MM.1S (cell line): Measurements from ENCODE around the gene AFAP1.

Experiments
- DNase-seq: peaks from one replicate; pipeline ENCODE4 v3.0.0-alpha.2; 2015
- H2AFZ ChIP-seq: fragments of 300-600 bp; sonication (generic); 2 replicates; pipeline ENCODE4 v1.6.0; 2016; ENCODE audit warnings: antibody characterized with exemption, low read length
- H3F3A ChIP-seq: fragments of 300-600 bp; sonication (generic); 2 replicates; pipeline ENCODE4 v1.6.1; 2016; ENCODE audit warnings: mild to moderate bottlenecking, antibody characterized with exemption, low read length, moderate library complexity, mixed read lengths; ENCODE audit not compliant: insufficient read depth
- H3K27ac ChIP-seq: fragments of 300-600 bp; sonication (generic); 2 replicates; pipeline ENCODE4 v1.5.1; 2016; ENCODE audit warnings: mild to moderate bottlenecking, low read length
- H3K27me3 ChIP-seq: fragments of 300-600 bp; sonication (generic); replicated peaks from 2 replicates; pipeline ENCODE4 v1.6.0; 2016; ENCODE audit warnings: low read length; ENCODE audit not compliant: insufficient read depth
- H3K36me3 ChIP-seq: fragments of 300-600 bp; sonication (generic); replicated peaks from 2 replicates; pipeline ENCODE4 v1.6.1; 2016; ENCODE audit warnings: mild to moderate bottlenecking, low read length, mixed read lengths; ENCODE audit not compliant: insufficient read depth
- H3K4me1 ChIP-seq: fragments of 300-600 bp; sonication (generic); 2 replicates; pipeline ENCODE4 v1.6.1; 2016; ENCODE audit warnings: low read length, mixed read lengths
- H3K4me2 ChIP-seq: fragments of 300-600 bp; sonication (generic); 2 replicates; pipeline ENCODE4 v1.6.0; 2016; ENCODE audit warnings: low read depth, low read length
- H3K4me3 ChIP-seq: fragments of 300-600 bp; sonication (generic); 2 replicates; pipeline ENCODE4 v1.5.1; 2016; ENCODE audit warnings: low read length, mixed read lengths
- H3K79me2 ChIP-seq: fragments of 300-600 bp; sonication (generic); 2 replicates; pipeline ENCODE4 v1.6.1; 2016; ENCODE audit warnings: mixed run types, low read length, mixed read lengths
- H3K9ac ChIP-seq: fragments of 300-600 bp; sonication (generic); 2 replicates; pipeline ENCODE4 v1.6.1; 2016; ENCODE audit warnings: low read length, mixed read lengths
- H3K9me2 ChIP-seq: fragments of 300-600 bp; sonication (generic); replicated peaks from 2 replicates; pipeline ENCODE4 v1.6.1; 2016; ENCODE audit warnings: mild to moderate bottlenecking, low read length, mixed read lengths; ENCODE audit not compliant: insufficient read depth
- H3K9me3 ChIP-seq: fragments of 300-600 bp; sonication (generic); replicated peaks from 2 replicates; pipeline ENCODE4 v1.6.1; 2016; ENCODE audit warnings: mild to moderate bottlenecking, low read length, mixed read lengths; ENCODE audit not compliant: insufficient read depth
- H4K20me1 ChIP-seq: fragments of 300-600 bp; sonication (generic); 2 replicates; pipeline ENCODE4 v1.6.1; 2016; ENCODE audit warnings: mild to moderate bottlenecking, low read length, moderate library complexity, mixed read lengths; ENCODE audit not compliant: insufficient read depth
- CTCF ChIP-seq: fragments of 300-600 bp; sonication (generic); IDR thresholded peaks from 2 replicates; pipeline ENCODE4 v1.5.1; 2016; ENCODE audit warnings: antibody characterized with exemption, low read length, mixed read lengths
- EZH2 ChIP-seq: fragments of 300-600 bp; sonication (generic); optimal IDR thresholded peaks from 2 replicates; pipeline ENCODE3; 2017; ENCODE audit warnings: low read depth, mild to moderate bottlenecking, antibody characterized with exemption, low read length, mixed read lengths
- EZH2phosphoT487 ChIP-seq: fragments of 300-600 bp; sonication (generic); IDR thresholded peaks from 2 replicates; pipeline ENCODE4 v1.6.1; 2018; ENCODE audit warnings: antibody characterized with exemption, low read length

Gene AFAP1

GRCh38 chr4:7750523-7750922, 189.1 kb downstream of the AFAP1 start:
- Histone ChIP-seq H3F3A (peaks cover 25% of the 10 kb centered on the region), H3K9ac (no peak overlapping the region), H3K36me3 (no peaks in the 10 kb centered on the region)

DNA sequence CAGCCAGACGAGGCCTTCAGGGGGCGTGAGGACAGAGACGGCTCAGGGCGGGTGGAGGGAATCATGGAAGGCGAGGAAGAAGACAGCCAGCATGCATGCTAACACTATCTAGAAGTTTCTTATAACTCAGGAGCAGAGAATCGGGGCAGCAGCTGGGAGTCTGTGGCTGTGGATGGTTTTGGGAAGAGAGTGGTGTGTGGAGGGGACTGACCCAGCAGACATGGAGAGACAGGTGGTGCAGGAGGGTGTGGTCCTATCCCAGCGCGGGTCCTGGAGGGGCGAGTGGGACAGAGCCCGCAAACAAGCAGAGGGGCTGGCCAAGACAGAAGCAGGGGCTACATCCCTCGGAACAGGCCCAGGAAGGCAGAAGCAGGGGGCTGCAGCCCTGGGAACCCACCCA, 192.1 kb downstream of the AFAP1 start:
- Histone ChIP-seq H2AFZ (no peak overlapping the region), H3K9me2 (no peaks in the 10 kb centered on the region), H3K4me3 (no peak overlapping the region), H3K4me1 (peaks cover 35% of the 10 kb centered on the region), H3K36me3 (no peaks in the 10 kb centered on the region), H3K27me3 (peaks cover 42% of the 10 kb centered on the region), H3K4me2 (no peak overlapping the region), H3K27ac (no peak overlapping the region), H3K9ac (no peak overlapping the region), H3K9me3 (no peaks in the 10 kb centered on the region), H3F3A (peaks cover 21% of the 10 kb centered on the region), H3K79me2 (no peaks in the 10 kb centered on the region), H4K20me1 (no peaks in the 10 kb centered on the region)
- TF ChIP-seq CTCF = no peak
- no peak for TF ChIP-seq EZH2phosphoT487
- no peak for TF ChIP-seq EZH2
- DNase-seq = no peak

More at GRCh38 chr4:7750523-7750922, 189.1 kb downstream of the AFAP1 start:
- H3K27me3 ChIP-seq = peaks cover 34% of the 10 kb centered on the region; the same call in 1 of the 2 replicates
- no peak overlapping the region for H2AFZ ChIP-seq
- H3K4me2 ChIP-seq = peak overlapping the region; percentile 11
- TF ChIP-seq EZH2 (no peak), CTCF (no peak), EZH2phosphoT487 (no peak)
- H3K4me3 ChIP-seq = no peak overlapping the region
- H4K20me1 ChIP-seq = no peaks in the 10 kb centered on the region
- no peak for DNase-seq
- peaks cover 34% of the 10 kb centered on the region for H3K4me1 ChIP-seq
- H3K9me2 ChIP-seq = no peaks in the 10 kb centered on the region
- peak overlapping the region; percentile 86 for H3K27ac ChIP-seq
- peaks cover 12% of the 10 kb centered on the region for H3K79me2 ChIP-seq
- H3K9me3 ChIP-seq = no peaks in the 10 kb centered on the region

DNA sequence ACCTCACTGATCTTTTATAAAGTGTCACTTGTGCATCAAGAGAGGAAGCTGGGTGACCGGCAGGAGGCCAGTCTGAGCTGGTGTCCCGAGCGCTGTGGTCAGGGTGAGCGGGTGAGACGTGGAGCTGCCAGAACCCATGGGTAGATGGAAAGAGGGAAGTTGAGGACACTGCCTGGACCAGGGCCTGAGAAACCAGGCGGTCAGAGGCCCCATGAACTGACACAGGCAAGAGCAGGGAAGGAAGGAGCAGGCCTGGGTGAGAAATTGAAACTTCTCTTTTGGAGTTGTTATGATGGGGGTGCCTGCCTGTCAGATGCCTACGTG, 192.6 kb downstream of the AFAP1 start:
- Histone ChIP-seq H3K4me1 (peaks cover 29% of the 10 kb centered on the region), H3K9me2 (no peaks in the 10 kb centered on the region), H4K20me1 (no peaks in the 10 kb centered on the region), H3K4me3 (no peak overlapping the region), H3K9me3 (no peaks in the 10 kb centered on the region), H3K27ac (no peak overlapping the region), H3K4me2 (no peak overlapping the region), H3K36me3 (no peaks in the 10 kb centered on the region), H3K27me3 (peaks cover 47% of the 10 kb centered on the region), H3F3A (peaks cover 16% of the 10 kb centered on the region), H3K79me2 (no peaks in the 10 kb centered on the region), H2AFZ (no peak overlapping the region), H3K9ac (no peak overlapping the region)
- DNase-seq = no peak
- TF ChIP-seq EZH2 (no peak), CTCF (no peak), EZH2phosphoT487 (no peak)
